ENCODE results near the gene FAM47E. TPM values are rescaled to one million over a fixed set of nuclear protein-coding genes. Genes with fewer than 3 reads are reported as not detected.
A peak's percentile ranks its signal among the peaks of the same experiment; 100 is the strongest.

FAM47E gene
- total and polyA plus RNA-seq, 2 of the 13 experiments (the other 11 are each of a cell fraction or from before 2014, with no cell fraction given): 0.33 to 0.66 TPM

DNA sequence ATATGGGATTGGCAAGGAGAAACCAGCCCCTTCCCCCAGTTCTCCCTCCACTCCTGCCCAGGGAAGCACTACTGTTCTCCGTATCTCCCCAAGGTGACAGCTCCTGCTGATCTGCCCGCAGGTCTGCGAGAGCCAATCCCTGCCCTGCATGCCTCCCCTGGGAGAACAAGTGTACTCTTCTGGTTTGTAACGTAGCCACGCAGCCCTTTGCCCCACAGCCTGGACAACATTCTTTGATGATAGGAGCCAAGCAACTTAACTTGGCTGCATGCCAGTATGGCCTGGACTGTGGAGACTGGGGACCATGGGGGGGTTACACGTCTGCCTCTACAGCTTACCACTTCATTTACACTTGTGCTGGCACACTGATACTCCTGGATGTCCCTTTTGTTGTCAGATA lies 57.0 kb downstream of the FAM47E start (continued):
- TF ChIP-seq MED1 (CRISPR knock-in tag; IDR thresholded peaks at IDR 0.05) (peak; percentile 74), ZNF333 (CRISPR knock-in tag; IDR thresholded peaks at IDR 0.05; ENCODE audit: borderline replicate concordance) (no peak), BRD4 (CRISPR knock-in tag; IDR thresholded peaks at IDR 0.05) (no peak), PAF1 (CRISPR knock-in tag; IDR thresholded peaks at IDR 0.05) (no peak), CREB1 (IDR thresholded peaks at IDR 0.05) (no peak), CREB1 (CRISPR knock-in tag; IDR thresholded peaks at IDR 0.05) (no peak), ZFP36L1 (CRISPR knock-in tag; IDR thresholded peaks at IDR 0.05) (peak; percentile 59; the same call in 1 of the 2 replicates), ZBTB7B (CRISPR knock-in tag; IDR thresholded peaks at IDR 0.05) (no peak), ZNF784 (CRISPR knock-in tag; IDR thresholded peaks at IDR 0.05; ENCODE audit: borderline replicate concordance) (peak; percentile 51; the same call in 1 of the 2 replicates), ZNF451 (CRISPR knock-in tag; IDR thresholded peaks at IDR 0.05) (0 out of 2 replicates have a peak, but pooled peaks have one; percentile 60), MYPOP (CRISPR knock-in tag; IDR thresholded peaks at IDR 0.05) (no peak), LCORL (IDR thresholded peaks at IDR 0.05) (peak; percentile 80), LCORL (CRISPR knock-in tag; IDR thresholded peaks at IDR 0.05) (no peak), ZKSCAN5 (CRISPR knock-in tag; IDR thresholded peaks at IDR 0.05) (no peak), MED8 (CRISPR knock-in tag; IDR thresholded peaks at IDR 0.05; ENCODE audit: insufficient replicate concordance) (no peak), SIN3B (IDR thresholded peaks at IDR 0.05; ENCODE audit: low read length) (no peak), ARID5B (CRISPR knock-in tag; IDR thresholded peaks at IDR 0.05) (peak; percentile 74), REL (CRISPR knock-in tag; conservative IDR thresholded peaks at IDR 0.05) (no peak), SAP130 (CRISPR knock-in tag; IDR thresholded peaks at IDR 0.05; ENCODE audit: low read depth) (peak; percentile 91), SP2 (CRISPR knock-in tag; IDR thresholded peaks at IDR 0.05) (no peak), ISL2 (CRISPR knock-in tag; IDR thresholded peaks at IDR 0.05) (no peak), ISX (CRISPR knock-in tag; conservative IDR thresholded peaks at IDR 0.05) (no peak), JUNB (CRISPR knock-in tag; IDR thresholded peaks at IDR 0.05; ENCODE audit: borderline replicate concordance) (no peak)
- TF ChIP-seq, protein P1, sequence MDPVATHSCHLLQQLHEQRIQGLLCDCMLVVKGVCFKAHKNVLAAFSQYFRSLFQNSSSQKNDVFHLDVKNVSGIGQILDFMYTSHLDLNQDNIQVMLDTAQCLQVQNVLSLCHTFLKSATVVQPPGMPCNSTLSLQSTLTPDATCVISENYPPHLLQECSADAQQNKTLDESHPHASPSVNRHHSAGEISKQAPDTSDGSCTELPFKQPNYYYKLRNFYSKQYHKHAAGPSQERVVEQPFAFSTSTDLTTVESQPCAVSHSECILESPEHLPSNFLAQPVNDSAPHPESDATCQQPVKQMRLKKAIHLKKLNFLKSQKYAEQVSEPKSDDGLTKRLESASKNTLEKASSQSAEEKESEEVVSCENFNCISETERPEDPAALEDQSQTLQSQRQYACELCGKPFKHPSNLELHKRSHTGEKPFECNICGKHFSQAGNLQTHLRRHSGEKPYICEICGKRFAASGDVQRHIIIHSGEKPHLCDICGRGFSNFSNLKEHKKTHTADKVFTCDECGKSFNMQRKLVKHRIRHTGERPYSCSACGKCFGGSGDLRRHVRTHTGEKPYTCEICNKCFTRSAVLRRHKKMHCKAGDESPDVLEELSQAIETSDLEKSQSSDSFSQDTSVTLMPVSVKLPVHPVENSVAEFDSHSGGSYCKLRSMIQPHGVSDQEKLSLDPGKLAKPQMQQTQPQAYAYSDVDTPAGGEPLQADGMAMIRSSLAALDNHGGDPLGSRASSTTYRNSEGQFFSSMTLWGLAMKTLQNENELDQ (CRISPR knock-in tag; IDR thresholded peaks at IDR 0.05; ENCODE audit: borderline replicate concordance): no peak
- TF ChIP-seq, protein P2, sequence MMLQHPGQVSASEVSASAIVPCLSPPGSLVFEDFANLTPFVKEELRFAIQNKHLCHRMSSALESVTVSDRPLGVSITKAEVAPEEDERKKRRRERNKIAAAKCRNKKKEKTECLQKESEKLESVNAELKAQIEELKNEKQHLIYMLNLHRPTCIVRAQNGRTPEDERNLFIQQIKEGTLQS (CRISPR knock-in tag; IDR thresholded peaks at IDR 0.05): no peak
